HG03558 (cell line): ENCODE results near the gene WRAP53.

Experiments used
- ATAC-seq: cut with Tn5 transposase; IDR thresholded peaks from one replicate; pipeline ENCODE4 v1.9.1; 2021; ENCODE audit warnings: moderate number of reproducible peaks; ENCODE audit not compliant: unreplicated experiment; ENCODE audit errors: extremely low read depth

WRAP53 gene

GRCh38 chr17:7677388-7678067 is 10.7 kb upstream of the WRAP53 start:
- ATAC-seq, result no peak

- no peak for ATAC-seq
These were observed 3.3 kb upstream of the WRAP53 start for GRCh38 chr17:7684851-7685532.

GRCh38 chr17:7685533-7686221 is 2.6 kb upstream of the WRAP53 start:
- no peak for ATAC-seq

- ATAC-seq, result no peak
These were observed 1.8 kb upstream of the WRAP53 start for GRCh38 chr17:7686222-7687071.

GRCh38 chr17:7687072-7687907 is 987 bp upstream of the WRAP53 start, which contains the start of gene TP53:
TSS of gene TP53 (minus strand) at chr17:7687490. CDS start at chr17:7676594, 10,896 bp downstream.
- no peak for ATAC-seq

GRCh38 chr17:7688808-7689316 is 585 bp downstream of the WRAP53 start:
- ATAC-seq, result no peak

- no peak for ATAC-seq
These were observed 7.3 kb downstream of the WRAP53 start for GRCh38 chr17:7695586-7695985.

GRCh38 chr17:7697828-7698588 is 9.7 kb downstream of the WRAP53 start:
- ATAC-seq, result no peak

- no peak for ATAC-seq
These were observed 12.2 kb downstream of the WRAP53 start for GRCh38 chr17:7700510-7700909.

GRCh38 chr17:7701681-7702080 is 13.4 kb downstream of the WRAP53 start:
- no peak for ATAC-seq

GRCh38 chr17:7702776-7703175 is 14.5 kb downstream of the WRAP53 start:
- no peak for ATAC-seq

- no peak for ATAC-seq
These were observed 15.6 kb downstream of the WRAP53 start for GRCh38 chr17:7703584-7704479.

- no peak for ATAC-seq
These were observed 16.5 kb downstream of the WRAP53 start, which contains the start of gene EFNB3 for GRCh38 chr17:7704601-7705268. TSS of gene EFNB3 (plus strand) at chr17:7705202. CDS start at chr17:7705599, 397 bp downstream.

GRCh38 chr17:7705269-7706255 is 17.3 kb downstream of the WRAP53 start:
- ATAC-seq, result no peak

GRCh38 chr17:7706631-7707354 is 18.5 kb downstream of the WRAP53 start:
- no peak for ATAC-seq
